Upper lobe of left lung (tissue), 6 donors: ENCODE data around the gene SPRED2. TPM values are rescaled to one million over a fixed set of nuclear protein-coding genes. Genes with fewer than 3 reads are reported as not detected.

Experiments used
- ATAC-seq, 2 donors: fragments of 200-7000 bp; cut with Tn5 transposase; one replicate each; pipeline ENCODE4 v1.9.1; 2022; ENCODE audit warnings: mild to moderate bottlenecking in 2 of 2, moderate library complexity in 2 of 2; ENCODE audit not compliant: low FRiP score in 2 of 2
- DNase-seq, 2 donors: peaks; one replicate each; pipeline ENCODE4 v3.0.0-alpha.2; 2019 to 2020
- H3K27ac ChIP-seq, 4 donors: fragments of 200-600 bp; sonication (generic); one replicate each; pipeline ENCODE4 v1.5.1; 2016 to 2019
- H3K27me3 ChIP-seq, 4 donors: fragments of 200-600 bp; sonication (generic); one replicate each; pipeline ENCODE4 v1.5.1; 2017 to 2019
- H3K36me3 ChIP-seq, 4 donors: fragments of 200-600 bp; sonication (generic); one replicate each; pipeline ENCODE4 v1.5.1; 2016 to 2019
- H3K4me1 ChIP-seq, 4 donors: fragments of 200-600 bp; sonication (generic); one replicate each; pipeline ENCODE4 v1.5.1; 2018 to 2019
- H3K4me3 ChIP-seq, 4 donors: fragments of 200-600 bp; sonication (generic); one replicate each; pipeline ENCODE4 v1.5.1; 2017 to 2019; ENCODE audit warnings: mild to moderate bottlenecking in 2 of 4, moderate library complexity in 1 of 4
- H3K9me3 ChIP-seq, 4 donors: fragments of 200-600 bp; sonication (generic); one replicate each; pipeline ENCODE4 v1.5.1; 2018 to 2019
- EP300 ChIP-seq, 4 donors: sonication (generic); formaldehyde crosslinking; IDR thresholded peaks; one replicate each; pipeline ENCODE4 v1.5.1; 2017; ENCODE audit warnings: antibody characterized with exemption in 4 of 4, control low read depth in 2 of 4
- POLR2A ChIP-seq, 4 donors: fragments of 450-650 bp; IDR thresholded peaks; one replicate each; pipeline ENCODE4 v1.5.1; 2016 to 2017; ENCODE audit warnings: antibody characterized with exemption in 4 of 4, mild to moderate bottlenecking in 2 of 4
- POLR2AphosphoS5 ChIP-seq, 2 donors: sonication (generic); formaldehyde crosslinking; IDR thresholded peaks; one replicate each; pipeline ENCODE4 v1.5.1; 2017; ENCODE audit warnings: antibody characterized with exemption in 2 of 2
- WGBS, 2 donors: methylation state at CpG; one replicate each; pipeline ENCODE4 v1.1.5; 2017 to 2018; 5-methylcytosine and 5-hydroxymethylcytosine counted together
- total RNA-seq, 6 donors: library from RNA; depleted of rRNA in 4 of 6; stranded (reverse); fragments of >200 nt in 4 of 6; gene quantifications; one replicate each; pipeline versions ENCODE4 v1.1.0 to v1.2.1, GENCODE V29; 2016 to 2021
- TF ChIP-seq, protein P1 (sequence below), 6 experiments: fragments of 450-650 bp in 4 of 6; fragments of 200-600 bp in 2 of 6; sonication (generic) in 2 of 6; IDR thresholded peaks; one replicate each; pipeline ENCODE4 v1.5.1; 2016 to 2019; ENCODE audit warnings: antibody characterized with exemption in 6 of 6
- donor health status: DM: no; HTN: no; CAD: no; lungs with moderate emphysema.
- donor health status: DM: no; HTN: yes; CAD: no; lungs with severe emphysema.

The SPRED2 gene
- total RNA-seq, 6 donors from 2014 or later: 15.7 to 53.0 (median 38.1) TPM

DNA sequence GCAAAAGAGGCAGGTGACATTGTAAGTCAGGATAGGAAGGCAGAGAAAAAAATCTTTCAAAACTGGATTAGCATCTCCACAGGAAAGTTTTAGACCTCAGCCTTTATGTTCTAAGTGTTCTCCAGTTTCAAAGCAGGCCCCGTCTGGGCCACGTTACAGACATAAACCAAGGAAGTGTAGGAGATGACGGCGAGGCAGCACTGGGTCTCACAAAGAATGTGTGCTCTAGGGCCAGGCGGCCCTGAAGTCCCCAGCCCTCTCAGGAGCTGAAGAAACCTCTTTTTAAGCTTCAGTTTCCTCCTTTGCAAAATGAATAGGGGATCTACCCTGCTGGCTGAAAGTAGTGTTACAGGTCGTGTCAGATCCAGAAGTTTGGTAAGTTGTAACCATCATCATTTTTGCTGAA lies 81.7 kb downstream of the SPRED2 start:
- TF ChIP-seq, protein P1, sequence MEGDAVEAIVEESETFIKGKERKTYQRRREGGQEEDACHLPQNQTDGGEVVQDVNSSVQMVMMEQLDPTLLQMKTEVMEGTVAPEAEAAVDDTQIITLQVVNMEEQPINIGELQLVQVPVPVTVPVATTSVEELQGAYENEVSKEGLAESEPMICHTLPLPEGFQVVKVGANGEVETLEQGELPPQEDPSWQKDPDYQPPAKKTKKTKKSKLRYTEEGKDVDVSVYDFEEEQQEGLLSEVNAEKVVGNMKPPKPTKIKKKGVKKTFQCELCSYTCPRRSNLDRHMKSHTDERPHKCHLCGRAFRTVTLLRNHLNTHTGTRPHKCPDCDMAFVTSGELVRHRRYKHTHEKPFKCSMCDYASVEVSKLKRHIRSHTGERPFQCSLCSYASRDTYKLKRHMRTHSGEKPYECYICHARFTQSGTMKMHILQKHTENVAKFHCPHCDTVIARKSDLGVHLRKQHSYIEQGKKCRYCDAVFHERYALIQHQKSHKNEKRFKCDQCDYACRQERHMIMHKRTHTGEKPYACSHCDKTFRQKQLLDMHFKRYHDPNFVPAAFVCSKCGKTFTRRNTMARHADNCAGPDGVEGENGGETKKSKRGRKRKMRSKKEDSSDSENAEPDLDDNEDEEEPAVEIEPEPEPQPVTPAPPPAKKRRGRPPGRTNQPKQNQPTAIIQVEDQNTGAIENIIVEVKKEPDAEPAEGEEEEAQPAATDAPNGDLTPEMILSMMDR (IDR thresholded peaks at IDR 0.05): peak in 3 of 6 experiments; percentile 3 to 30 (median 27)
- TF ChIP-seq POLR2A (IDR thresholded peaks at IDR 0.05): no peak
- no peaks in the 10 kb centered on the region for H3K36me3 ChIP-seq
- H3K9me3 ChIP-seq: no peaks in the 10 kb centered on the region
- H3K27ac ChIP-seq: peak overlapping the region in 2 of 4 donors; percentile 1 to 11
- ATAC-seq (peak in 1 of 2 donors; percentile 12), DNase-seq (no peak)
- H3K4me1 ChIP-seq: peaks cover 40 to 49% (median 47%) of the 10 kb centered on the region in 4 donors
- no peaks in the 10 kb centered on the region for H3K27me3 ChIP-seq
- 65 to 70% methylated on average over 6 of the region's 6 CpGs for WGBS, 2 donors
- no peak overlapping the region for H3K4me3 ChIP-seq

DNA sequence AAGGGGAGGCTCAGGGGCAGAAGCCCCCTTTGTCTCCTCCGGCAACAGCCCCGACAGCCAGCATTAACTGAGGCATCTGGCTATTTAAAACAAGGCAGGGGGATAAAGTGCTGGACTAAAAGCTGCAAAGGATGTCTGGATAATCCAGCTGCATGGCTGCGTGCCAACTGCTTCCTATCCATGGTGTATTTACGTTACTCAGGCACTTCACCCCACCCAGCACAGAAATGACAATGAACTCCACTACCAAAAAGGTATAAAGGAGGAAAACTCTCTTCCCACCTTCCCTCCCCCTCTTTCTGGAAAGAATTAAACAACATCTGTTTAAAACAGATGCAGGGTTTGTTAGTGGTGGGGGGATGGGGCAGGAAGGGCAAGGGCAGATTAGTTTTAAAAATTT lies 82.5 kb downstream of the SPRED2 start:
- Histone ChIP-seq H3K9me3 (no peaks in the 10 kb centered on the region), H3K27me3 (no peaks in the 10 kb centered on the region), H3K36me3 (no peaks in the 10 kb centered on the region), H3K4me1 (peaks cover 40 to 49% (median 44%) of the 10 kb centered on the region in 4 donors), H3K4me3 (no peak overlapping the region), H3K27ac (peak overlapping the region in 1 of 4 donors; percentile 11)
- TF ChIP-seq POLR2AphosphoS5 (IDR thresholded peaks at IDR 0.05) (no peak), EP300 (IDR thresholded peaks at IDR 0.05) (no peak), POLR2A (IDR thresholded peaks at IDR 0.05) (no peak)
- TF ChIP-seq, protein P1 (IDR thresholded peaks at IDR 0.05): no peak
- WGBS, 2 donors: 49 to 56% methylated on average over 4 of the region's 4 CpGs
- ATAC-seq (no peak), DNase-seq (peak in 1 of 2 donors; percentile 48)

- peaks cover 0 to 3% (median 0%) of the 10 kb centered on the region in 4 donors for H3K36me3 ChIP-seq
- 98 to 100% methylated on average over 2 of the region's 2 CpGs for WGBS, 2 donors
- no peak overlapping the region for H3K27ac ChIP-seq
- ATAC-seq (no peak), DNase-seq (no peak)
- no peaks in the 10 kb centered on the region for H3K27me3 ChIP-seq
- peaks cover 29 to 38% (median 32%) of the 10 kb centered on the region in 4 donors for H3K4me1 ChIP-seq
- H3K9me3 ChIP-seq: no peaks in the 10 kb centered on the region
- H3K4me3 ChIP-seq: no peak overlapping the region
- TF ChIP-seq EP300 (IDR thresholded peaks at IDR 0.05) (no peak), POLR2A (IDR thresholded peaks at IDR 0.05) (no peak), POLR2AphosphoS5 (IDR thresholded peaks at IDR 0.05) (no peak)
- TF ChIP-seq, protein P1 (IDR thresholded peaks at IDR 0.05): no peak
These were observed 84.5 kb downstream of the SPRED2 start for GRCh38 chr2:65347913-65348312.

DNA sequence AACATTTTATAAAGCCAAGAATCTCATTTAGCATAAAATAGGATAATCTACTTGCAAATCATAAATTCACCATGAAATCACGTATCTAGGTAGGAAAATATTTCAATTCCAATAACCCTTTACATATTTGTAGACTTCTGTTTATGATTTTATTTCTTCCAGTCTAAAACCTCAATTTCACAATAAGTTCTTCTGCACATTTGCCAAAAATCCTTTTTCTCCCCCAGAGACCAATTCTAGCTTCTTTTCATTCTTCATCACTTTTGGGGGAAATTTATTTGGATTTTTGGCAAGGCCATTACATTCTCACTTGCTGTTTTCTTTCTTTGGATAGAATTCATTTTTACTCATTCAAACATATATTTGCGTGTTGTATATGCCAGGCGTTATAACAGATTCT lies 86.8 kb downstream of the SPRED2 start:
- peaks cover 14 to 24% (median 20%) of the 10 kb centered on the region in 4 donors for H3K4me1 ChIP-seq
- 87 to 92% methylated on average over 3 of the region's 3 CpGs for WGBS, 2 donors
- ATAC-seq: no peak
- no peaks in the 10 kb centered on the region for H3K27me3 ChIP-seq
- H3K27ac ChIP-seq: no peak overlapping the region
- H3K9me3 ChIP-seq: no peaks in the 10 kb centered on the region
- H3K4me3 ChIP-seq: no peak overlapping the region
- DNase-seq: no peak
- peaks cover 0 to 3% (median 0%) of the 10 kb centered on the region in 4 donors for H3K36me3 ChIP-seq
- no peak for TF ChIP-seq EP300 (IDR thresholded peaks at IDR 0.05)
- TF ChIP-seq, protein P1 (IDR thresholded peaks at IDR 0.05): no peak
- TF ChIP-seq POLR2AphosphoS5 (IDR thresholded peaks at IDR 0.05): no peak
- no peak for TF ChIP-seq POLR2A (IDR thresholded peaks at IDR 0.05)

DNA sequence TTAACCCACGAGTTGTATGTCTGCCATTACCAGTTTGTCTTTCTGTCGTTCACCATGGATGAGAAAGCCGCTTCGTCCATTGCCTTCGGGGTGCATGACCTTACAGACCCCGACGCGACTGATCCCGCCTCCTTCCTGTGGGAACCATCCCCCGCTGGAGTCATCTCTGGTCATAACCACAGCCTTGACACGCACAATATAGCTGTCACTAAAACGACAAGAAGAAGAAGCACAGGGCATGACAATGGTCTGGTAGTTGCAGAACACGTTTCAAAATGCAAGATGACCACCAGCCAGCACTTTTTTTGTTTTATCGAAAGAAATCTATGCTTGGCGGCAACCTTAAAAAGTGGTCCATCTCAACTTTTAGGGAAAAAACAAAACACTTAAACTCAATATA lies 87.7 kb downstream of the SPRED2 start:
- H3K27ac ChIP-seq: no peak overlapping the region
- H3K4me3 ChIP-seq: no peak overlapping the region
- H3K27me3 ChIP-seq: no peaks in the 10 kb centered on the region
- TF ChIP-seq, protein P1 (IDR thresholded peaks at IDR 0.05): no peak
- TF ChIP-seq POLR2AphosphoS5 (IDR thresholded peaks at IDR 0.05) (no peak), EP300 (IDR thresholded peaks at IDR 0.05) (no peak), POLR2A (IDR thresholded peaks at IDR 0.05) (no peak)
- DNase-seq (no peak), ATAC-seq (no peak)
- H3K9me3 ChIP-seq: no peaks in the 10 kb centered on the region
- H3K4me1 ChIP-seq: peaks cover 5 to 18% (median 11%) of the 10 kb centered on the region in 4 donors
- 72 to 80% methylated on average over 15 of the region's 15 CpGs for WGBS, 2 donors
- peaks cover 0 to 3% (median 0%) of the 10 kb centered on the region in 4 donors for H3K36me3 ChIP-seq
